HG03066 (cell line): ENCODE results near the gene PYGB.
"Not testable (repeated sequence)": the region's sequence is repeated elsewhere in the genome, so short reads cannot be mapped to it uniquely, and the experiment has no call there.

Source experiments
- ATAC-seq: cut with Tn5 transposase; IDR thresholded peaks from one replicate; pipeline ENCODE4 v1.9.1; 2021; ENCODE audit warnings: low read depth; ENCODE audit not compliant: unreplicated experiment

The PYGB gene

GRCh38 chr20:25309395-25310267, 61.7 kb downstream of the PYGB start:
- ATAC-seq, result no peak

GRCh38 chr20:25310268-25310920, 62.5 kb downstream of the PYGB start:
- ATAC-seq, result peak; percentile 96

- no peak for ATAC-seq
Measured at GRCh38 chr20:25310921-25311728, 63.2 kb downstream of the PYGB start.

GRCh38 chr20:25312716-25313115, 64.8 kb downstream of the PYGB start:
- ATAC-seq, result not testable (repeated sequence)

GRCh38 chr20:25313593-25313992, 65.7 kb downstream of the PYGB start:
- no peak for ATAC-seq

- no peak for ATAC-seq
Measured at GRCh38 chr20:25314497-25315417, 66.9 kb downstream of the PYGB start.

- ATAC-seq, result no peak
Measured at GRCh38 chr20:25315418-25316210, 67.7 kb downstream of the PYGB start.

GRCh38 chr20:25316506-25317190, 68.8 kb downstream of the PYGB start:
- ATAC-seq, result no peak

- ATAC-seq, result no peak
Measured at GRCh38 chr20:25317351-25318075, 69.6 kb downstream of the PYGB start.

- peak; percentile 95 for ATAC-seq
Measured at GRCh38 chr20:25318471-25319240, 70.8 kb downstream of the PYGB start.

- no peak for ATAC-seq
Measured at GRCh38 chr20:25319241-25320034, 71.6 kb downstream of the PYGB start.

GRCh38 chr20:25320035-25320800, 72.3 kb downstream of the PYGB start:
- ATAC-seq, result no peak

GRCh38 chr20:25321262-25321831, 73.5 kb downstream of the PYGB start:
- no peak for ATAC-seq

GRCh38 chr20:25321991-25322390, 74.1 kb downstream of the PYGB start:
- ATAC-seq, result no peak

GRCh38 chr20:25323496-25324246, 75.8 kb downstream of the PYGB start:
- no peak for ATAC-seq
